ENCODE data around the gene CNPY4. TPM values are rescaled to one million over a fixed set of nuclear protein-coding genes. Genes with fewer than 3 reads are reported as not detected.

Gene CNPY4
- total RNA-seq, 2 donors from 2014 or later: 0.99 to 2.3 TPM

GRCh38 chr7:100080907-100081534 is 38.4 kb upstream of the CNPY4 start:
- DNase-seq: no peak
- TF ChIP-seq POLR2A (IDR thresholded peaks at IDR 0.05) (no peak), CTCF (IDR thresholded peaks at IDR 0.05) (no peak)
- Histone ChIP-seq H3K4me1 (peaks cover 37% of the 10 kb centered on the region), H3K27ac (peak overlapping the region; percentile 55 to 92 (median 77)), H3K4me3 (peak overlapping the region; percentile 68 to 88), H3K27me3 (no peaks in the 10 kb centered on the region), H3K36me3 (replicated peaks in 1 of 2; ENCODE audit: insufficient read depth in 1 of 2, low read depth in 2 of 2) (peaks cover 0 to 8% of the 10 kb centered on the region in 2 donors), H3K9me3 (no peaks in the 10 kb centered on the region)
- no peak for ATAC-seq
- 0 to 1% methylated on average over 24 to 34 of the region's 34 CpGs for WGBS, 2 donors
- intact Hi-C loops (cut with DNase I): no loop called here

DNA sequence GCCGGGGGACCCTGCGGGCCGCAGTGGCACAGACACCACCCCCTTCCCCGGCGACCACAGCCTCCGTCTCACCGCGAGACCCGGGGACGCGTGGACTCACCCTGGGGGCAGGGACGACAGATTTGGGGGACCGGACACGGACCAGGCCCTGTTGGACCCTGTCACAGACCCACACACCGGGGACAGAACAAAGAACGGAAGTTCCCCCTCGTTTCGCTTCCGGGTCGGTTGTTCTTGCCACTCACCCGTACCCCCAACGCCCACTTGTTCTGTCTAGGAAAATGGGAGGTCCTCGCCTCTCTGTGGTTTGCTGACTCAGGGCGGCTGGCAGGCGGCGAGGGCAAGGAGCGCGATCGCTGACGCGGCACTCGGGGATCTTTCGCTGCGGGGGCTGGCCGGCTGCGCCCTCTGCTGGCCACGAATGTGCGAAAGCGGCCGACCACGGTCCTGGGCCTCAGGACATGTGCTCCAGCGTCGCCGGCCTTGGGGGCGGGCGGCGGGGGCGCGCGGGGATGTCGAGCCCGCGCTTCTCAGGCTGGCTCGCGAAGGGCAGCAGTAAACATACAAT is 37.8 kb upstream of the CNPY4 start, which contains the start of gene ZNF3:
Gene ZNF3, minus strand, starts transcription at position 189 of the 568 bp plus-strand sequence. CDS start 4,366 bp downstream, outside the sequence.
- peak; percentile 98 to 99 (median 98) for DNase-seq
- intact Hi-C loops (cut with DNase I): no loop called here
- H3K4me1 ChIP-seq: peaks cover 37% of the 10 kb centered on the region

DNA sequence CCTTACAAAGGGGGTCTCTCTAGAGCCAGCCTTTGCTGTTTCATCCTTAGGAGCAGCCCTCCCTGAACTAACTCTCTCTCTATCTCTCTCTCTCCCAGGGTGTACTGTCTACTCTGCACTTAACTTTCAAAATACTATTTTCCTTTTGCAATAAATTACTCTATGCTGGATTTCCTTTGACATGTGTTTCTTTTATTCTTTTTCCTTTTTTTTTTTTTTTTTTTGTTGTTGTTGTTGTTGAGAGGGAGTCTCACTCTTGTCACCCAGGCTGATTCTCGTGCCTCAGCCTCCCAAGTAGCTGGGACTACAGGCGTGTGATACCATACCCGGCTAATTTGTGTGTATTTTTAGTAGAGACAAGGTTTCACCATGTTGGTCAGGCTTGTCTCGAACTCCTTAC is 36.5 kb upstream of the CNPY4 start:
- H3K4me1 ChIP-seq: peaks cover 39% of the 10 kb centered on the region
- no peaks in the 10 kb centered on the region for H3K9me3 ChIP-seq
- H3K36me3 ChIP-seq (replicated peaks in 1 of 2; ENCODE audit: insufficient read depth in 1 of 2, low read depth in 2 of 2): no peaks in the 10 kb centered on the region
- TF ChIP-seq POLR2A (IDR thresholded peaks at IDR 0.05) (no peak), CTCF (IDR thresholded peaks at IDR 0.05) (no peak)
- 63 to 66% methylated on average over 4 of the region's 4 CpGs for WGBS, 2 donors
- no peak for DNase-seq
- H3K27me3 ChIP-seq: no peaks in the 10 kb centered on the region
- no peak overlapping the region for H3K4me3 ChIP-seq
- peak overlapping the region; percentile 12 to 92 (median 85) for H3K27ac ChIP-seq
- intact Hi-C loops (cut with DNase I): no loop called here
- no peak for ATAC-seq

More for the DNA sequence above, 37.8 kb upstream of the CNPY4 start, which contains the start of gene ZNF3:
- ATAC-seq: peak; percentile 96
- 0 to 1% methylated on average over 12 to 48 of the region's 55 CpGs for WGBS, 2 donors
- peak within 1 kb of the TSS; percentile 65 to 92 (median 85) for H3K27ac ChIP-seq
- no peaks in the 10 kb centered on the region for H3K9me3 ChIP-seq
- TF ChIP-seq CTCF (IDR thresholded peaks at IDR 0.05) (peak; percentile 94 to 99 (median 96)), POLR2A (IDR thresholded peaks at IDR 0.05) (peak; percentile 61 to 89 (median 87))
- no peaks in the 10 kb centered on the region for H3K27me3 ChIP-seq
- peak within 1 kb of the TSS; percentile 68 to 88 for H3K4me3 ChIP-seq
- peaks cover 0 to 6% of the 10 kb centered on the region in 2 donors for H3K36me3 ChIP-seq (replicated peaks in 1 of 2; ENCODE audit: insufficient read depth in 1 of 2, low read depth in 2 of 2)

- WGBS, 2 donors: 55 to 64% methylated on average over 3 of the region's 3 CpGs
- ATAC-seq: no peak
These were observed 33.9 kb upstream of the CNPY4 start for GRCh38 chr7:100085515-100085914.

More at GRCh38 chr7:100085515-100085914, 33.9 kb upstream of the CNPY4 start:
- no peak overlapping the region for H3K27ac ChIP-seq
- no peak overlapping the region for H3K4me3 ChIP-seq
- no peaks in the 10 kb centered on the region for H3K9me3 ChIP-seq
- TF ChIP-seq POLR2A (IDR thresholded peaks at IDR 0.05): no peak
- TF ChIP-seq CTCF (IDR thresholded peaks at IDR 0.05): no peak
- peaks cover 36% of the 10 kb centered on the region for H3K4me1 ChIP-seq
- no peaks in the 10 kb centered on the region for H3K27me3 ChIP-seq
- DNase-seq: no peak
- intact Hi-C loops (cut with DNase I): no loop called here
- no peaks in the 10 kb centered on the region for H3K36me3 ChIP-seq (replicated peaks in 1 of 2; ENCODE audit: insufficient read depth in 1 of 2, low read depth in 2 of 2)

Measured in body of pancreas (tissue), 4 donors.